Left colon (tissue), 2 donors: ENCODE results near the gene PLA2G15. TPM values are rescaled to one million over a fixed set of nuclear protein-coding genes. Genes with fewer than 3 reads are reported as not detected.
A peak's percentile ranks its signal among the peaks of the same experiment; 100 is the strongest.

Experiments
- ATAC-seq: fragments of 200-7000 bp; cut with Tn5 transposase; one replicate; pipeline ENCODE4 v1.9.1; 2020; ENCODE audit warnings: mild to moderate bottlenecking, moderate library complexity
- DNase-seq, 2 donors: peaks; one replicate each; pipeline ENCODE4 v3.0.0-alpha.2; 2020
- intact Hi-C, 2 donors: fragments of 100-400 bp; cut with DNase I in 1 of 2; cut with micrococcal nuclease in 1 of 2; formaldehyde crosslinking; loops; one replicate each; pipeline versions ENCODE4 v1.11.2 to v1.14.0; 2022; cut with DNase I, micrococcal nuclease
- long read RNA-seq: library from polyadenylated mRNA; unstranded; transcript quantifications from one replicate; pipeline ENCODE4 v2.0.0, GENCODE V29; 2021
- total RNA-seq, 2 donors: library from RNA; stranded (reverse); fragmentation: NEBNext Ultra II Directional; extraction: Animal tissue kit (Norgen Biotek cat#: 25700); gene quantifications; one replicate each; pipeline ENCODE4 v1.2.1, GENCODE V29; 2021
- donor health status: DM: no; HTN: no; CAD: no.
- donor health status: DM: yes; HTN: yes; CAD: no.

PLA2G15 gene, protein sequence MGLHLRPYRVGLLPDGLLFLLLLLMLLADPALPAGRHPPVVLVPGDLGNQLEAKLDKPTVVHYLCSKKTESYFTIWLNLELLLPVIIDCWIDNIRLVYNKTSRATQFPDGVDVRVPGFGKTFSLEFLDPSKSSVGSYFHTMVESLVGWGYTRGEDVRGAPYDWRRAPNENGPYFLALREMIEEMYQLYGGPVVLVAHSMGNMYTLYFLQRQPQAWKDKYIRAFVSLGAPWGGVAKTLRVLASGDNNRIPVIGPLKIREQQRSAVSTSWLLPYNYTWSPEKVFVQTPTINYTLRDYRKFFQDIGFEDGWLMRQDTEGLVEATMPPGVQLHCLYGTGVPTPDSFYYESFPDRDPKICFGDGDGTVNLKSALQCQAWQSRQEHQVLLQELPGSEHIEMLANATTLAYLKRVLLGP
- total RNA-seq = 10 to 100 TPM; 15.1 to 15.5 TPM
- long read RNA-seq, transcript PLA2G15-201 (6 exons, 2,727 nt) = major isoform, 10 of 26 reads
- long read RNA-seq, partial matches to known transcripts = 4 of 26 reads
- long read RNA-seq, other reads (novel, unspliced or antisense) = 8 of 26 reads

- intact Hi-C loops = loop anchor here in 1 of 2 donors (5.0 kb wide), 1 partner anchor 87 kb away; no protein-coding TSS in a partner anchor
- ATAC-seq (peak; percentile 95), DNase-seq (peak; percentile 97 to 99)
These were observed at the start of gene PLA2G15 for GRCh38 chr16:68244903-68245853. Gene PLA2G15 (plus strand): TSS chr16:68245373. CDS start chr16:68245427, 54 bp downstream.

DNA sequence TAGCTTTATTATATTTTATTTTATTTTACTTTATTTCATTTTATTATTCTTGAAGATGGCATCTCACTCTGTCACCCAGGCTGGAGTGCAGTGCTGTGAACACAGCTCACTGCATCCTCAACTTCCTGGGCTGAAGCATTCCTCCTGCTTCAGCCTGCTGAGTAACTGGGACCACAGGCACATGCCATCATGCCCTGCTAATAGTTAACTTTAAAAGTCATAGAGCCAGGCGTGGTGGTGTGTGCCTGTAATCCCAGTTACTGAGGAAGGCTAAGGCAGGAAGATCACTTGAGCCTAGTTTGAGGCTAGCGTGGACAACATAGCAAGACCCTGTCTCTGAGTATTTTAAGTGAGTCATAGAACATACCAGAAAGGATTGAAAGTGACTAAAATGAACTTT, 47.9 kb upstream of the PLA2G15 start:
- DNase-seq (no peak), ATAC-seq (no peak)
- intact Hi-C loops = no loop called here

DNA sequence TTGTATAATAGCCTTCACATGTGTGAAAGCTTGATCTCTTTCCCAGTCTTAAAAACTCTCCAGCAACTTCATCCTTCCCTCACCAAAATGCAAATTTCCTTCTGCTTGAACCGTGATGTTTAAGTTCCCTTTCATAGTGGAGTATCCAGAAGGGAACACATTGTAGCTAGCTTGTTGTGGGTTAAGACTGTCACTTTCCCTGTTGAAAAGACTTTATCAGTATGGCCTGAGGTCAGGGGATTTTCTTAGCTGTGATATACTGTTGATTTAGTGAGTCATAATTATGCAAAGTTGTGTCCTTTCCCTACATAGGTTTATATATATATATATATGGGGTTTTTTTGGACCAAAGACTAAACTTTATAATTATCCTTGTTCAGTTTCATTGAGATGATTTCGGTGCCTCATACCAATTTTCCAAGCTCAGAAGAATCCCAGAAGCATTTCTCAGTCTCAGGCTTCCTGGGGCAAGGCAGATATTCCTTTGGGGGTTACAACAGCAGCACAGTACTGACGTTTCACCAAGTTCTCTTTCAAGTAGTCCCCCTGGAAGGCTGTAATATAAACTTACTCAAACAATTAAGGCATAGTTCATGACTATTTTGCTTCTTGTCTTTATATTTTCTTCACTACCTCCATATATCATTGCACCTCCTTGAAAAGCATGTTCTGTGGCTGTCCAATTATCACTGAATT, 44.9 kb upstream of the PLA2G15 start:
- intact Hi-C loops = no loop called here
- DNase-seq = no peak
- ATAC-seq = peak; percentile 45

DNA sequence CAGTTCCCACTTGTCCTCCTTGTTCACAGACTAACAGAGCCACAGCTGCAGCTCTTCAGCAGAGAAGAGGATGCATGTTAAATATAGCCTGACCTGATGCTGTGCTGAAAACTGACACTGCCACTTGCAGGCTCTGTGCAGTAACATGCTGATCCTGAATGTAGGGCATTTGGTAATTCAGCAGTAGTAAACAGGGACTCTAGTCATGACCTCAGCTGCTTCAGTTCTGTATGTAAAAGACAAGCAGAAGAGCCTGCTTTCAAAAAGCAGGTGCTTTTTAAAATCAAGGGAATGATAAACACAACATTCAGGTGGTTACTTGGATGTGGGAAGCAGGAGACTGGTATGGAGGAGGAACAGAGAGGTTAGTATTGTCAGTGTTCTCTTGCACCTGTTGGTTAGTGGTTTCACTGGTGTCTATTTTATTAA, 43.1 kb upstream of the PLA2G15 start:
- ATAC-seq (no peak), DNase-seq (no peak)
- intact Hi-C loops = no loop called here

DNA sequence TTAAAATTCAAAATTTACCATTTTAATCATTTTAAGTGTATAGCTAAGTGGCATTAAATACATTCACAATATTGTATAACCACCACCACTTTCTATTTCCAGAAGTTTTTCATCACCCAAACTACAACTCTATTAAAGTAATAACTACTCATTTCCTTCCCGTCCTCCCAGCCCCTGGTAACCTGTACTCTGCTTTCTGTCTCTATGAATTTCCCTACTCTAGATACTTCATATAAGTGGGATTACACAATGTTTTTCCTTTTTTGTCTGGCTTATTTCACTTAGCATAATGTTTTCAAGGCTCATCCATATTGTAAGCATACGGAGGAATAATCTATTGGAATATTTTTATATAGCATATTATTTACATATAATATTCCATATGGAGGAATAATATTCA, 38.9 kb upstream of the PLA2G15 start:
- DNase-seq (no peak), ATAC-seq (no peak)
- intact Hi-C loops = no loop called here

- ATAC-seq (no peak), DNase-seq (no peak)
- intact Hi-C loops = no loop called here
These were observed 30.4 kb upstream of the PLA2G15 start for GRCh38 chr16:68214726-68215125.

- no peak for ATAC-seq
- intact Hi-C loops = no loop called here
These were observed 29.9 kb upstream of the PLA2G15 start for GRCh38 chr16:68215302-68215701.

GRCh38 chr16:68216240-68216639, 28.9 kb upstream of the PLA2G15 start:
- no peak for DNase-seq
- ATAC-seq = no peak
- intact Hi-C loops = no loop called here

More at GRCh38 chr16:68215302-68215701, 29.9 kb upstream of the PLA2G15 start:
- no peak for DNase-seq

GRCh38 chr16:68217506-68217905, 27.7 kb upstream of the PLA2G15 start:
- DNase-seq = no peak
- intact Hi-C loops = no loop called here
- no peak for ATAC-seq

DNA sequence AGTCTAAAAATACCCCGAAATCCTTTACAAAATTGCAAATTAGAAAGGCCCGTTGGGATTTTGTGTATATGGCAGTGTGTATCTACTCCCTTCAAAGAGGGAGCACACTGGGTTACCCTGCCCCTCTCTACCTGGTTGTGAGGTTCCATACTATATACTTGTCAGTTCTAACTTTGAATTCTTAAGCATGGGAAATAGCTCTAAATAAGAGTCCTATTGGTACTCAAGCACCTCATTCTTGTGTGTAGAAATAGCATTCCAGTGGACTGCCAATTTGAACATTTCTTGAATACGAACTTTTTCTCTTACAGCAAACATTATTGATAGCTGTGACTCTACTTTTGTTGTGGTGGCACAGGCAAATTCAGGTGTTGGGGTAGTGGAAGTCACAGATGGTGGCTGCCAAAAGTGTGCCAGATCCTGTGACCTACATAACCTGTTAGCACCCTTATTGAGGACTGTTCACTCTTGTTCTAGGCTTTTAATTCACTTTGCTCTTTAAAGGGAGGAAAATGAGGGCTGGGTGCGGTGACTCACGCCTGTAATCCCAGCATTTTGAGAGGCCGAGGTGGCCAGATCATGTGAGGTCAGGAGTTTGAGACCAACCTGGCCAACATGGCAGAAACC, 25.3 kb upstream of the PLA2G15 start:
- intact Hi-C loops = loop anchor here in 1 of 2 donors (10.0 kb wide), 1 partner anchor 125 kb away; no protein-coding TSS in a partner anchor
- no peak for ATAC-seq

DNA sequence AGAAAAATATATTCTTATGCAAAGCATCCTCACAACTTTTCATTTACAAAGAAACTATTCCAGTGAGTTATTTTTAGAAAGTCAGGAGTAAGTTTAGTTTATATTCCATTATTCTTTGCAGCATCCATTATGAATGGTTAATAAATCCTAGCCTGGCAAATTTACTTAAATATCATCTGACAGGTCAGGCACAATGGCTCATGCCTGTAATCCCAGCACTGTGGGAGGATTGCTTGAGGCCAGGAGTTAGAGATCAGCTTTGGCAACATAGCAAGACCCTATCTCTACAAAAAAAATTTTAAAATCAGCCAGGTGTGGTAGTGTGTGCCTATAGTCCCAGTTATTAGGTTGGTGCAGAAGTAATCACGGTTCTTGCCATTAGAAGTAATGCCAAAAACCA, 22.1 kb upstream of the PLA2G15 start:
- intact Hi-C loops = loop anchor here in 1 of 2 donors (10.0 kb wide), 1 partner anchor 128 kb away; no protein-coding TSS in a partner anchor
- no peak for DNase-seq
- ATAC-seq = no peak

More for the DNA sequence above, 25.3 kb upstream of the PLA2G15 start:
- DNase-seq = no peak

GRCh38 chr16:68226116-68226515, 19.1 kb upstream of the PLA2G15 start:
- intact Hi-C loops = loop anchor here (5.0 to 10.0 kb wide), 2 partner anchors 131 to 139 kb away; partner anchors contain the start of gene NFATC3 (in 1 of the 2)
- ATAC-seq = no peak
- DNase-seq = no peak

DNA sequence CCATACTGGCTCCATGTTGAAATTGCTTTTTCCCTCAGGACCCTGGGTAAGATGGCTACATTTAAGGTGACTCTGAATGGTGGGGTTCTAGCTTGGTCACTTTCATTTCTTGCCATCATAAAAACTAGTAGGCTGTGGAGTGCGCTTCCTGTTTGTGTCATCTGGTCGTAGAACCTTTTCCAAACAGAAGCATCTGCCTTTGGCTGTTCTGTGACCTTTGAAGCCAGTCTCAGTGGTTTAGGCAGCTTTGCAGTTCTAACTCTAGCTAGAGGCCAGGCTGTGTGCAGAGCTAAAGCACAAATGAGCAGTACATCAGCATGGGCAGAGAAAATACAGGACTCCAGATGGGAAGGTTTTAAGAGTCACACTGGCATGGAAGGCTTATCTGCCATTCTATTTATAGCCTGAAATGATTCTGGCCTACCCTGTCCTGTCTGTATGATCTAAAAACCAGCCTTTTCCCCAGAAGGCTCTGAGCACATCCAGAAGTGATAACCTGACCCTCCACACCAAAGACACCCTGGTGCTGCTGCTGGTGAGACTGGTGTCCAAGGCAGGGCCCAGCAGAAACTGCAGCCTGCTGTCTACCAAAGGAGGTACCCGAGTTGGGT, 17.9 kb upstream of the PLA2G15 start:
- intact Hi-C loops = loop anchor here (5.0 to 10.0 kb wide), 2 partner anchors 132 to 140 kb away; partner anchors contain the start of gene NFATC3 (in 1 of the 2)
- DNase-seq = no peak
- ATAC-seq = peak; percentile 62

DNA sequence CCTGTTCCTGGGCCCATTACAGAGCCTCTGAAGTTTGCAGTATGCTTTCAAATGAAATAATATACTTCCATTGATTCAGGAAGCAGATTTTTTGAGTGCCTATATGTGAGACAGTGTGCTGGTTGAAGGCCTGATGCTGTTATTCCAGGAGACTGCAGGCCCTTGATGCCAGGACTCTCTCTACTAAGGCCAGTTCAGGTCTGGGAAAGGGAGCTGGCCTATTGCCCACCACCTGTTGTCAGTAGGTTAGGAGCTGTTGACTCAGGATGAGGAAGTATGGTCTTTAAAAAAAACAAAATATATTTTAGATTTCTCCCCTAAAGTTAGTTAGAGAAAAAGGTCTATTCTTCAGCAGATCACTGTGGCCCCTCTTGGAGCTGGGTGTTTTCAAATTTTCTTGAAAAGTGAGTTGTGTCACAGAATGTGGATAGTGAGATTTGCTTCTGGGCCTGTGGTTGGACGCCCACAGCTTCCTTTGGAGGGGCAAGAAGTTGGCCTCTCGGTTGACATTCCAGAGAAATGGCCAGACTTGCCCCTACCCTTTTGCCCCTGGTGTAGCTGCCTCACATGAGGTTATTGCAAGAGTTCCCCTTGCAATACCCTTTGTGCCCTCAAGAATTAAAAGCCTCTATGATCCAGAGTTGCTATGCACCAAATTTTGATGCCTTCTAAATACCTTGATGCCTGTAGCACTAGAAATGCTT, 17.2 kb upstream of the PLA2G15 start:
- intact Hi-C loops = loop anchor here (5.0 to 10.0 kb wide), 2 partner anchors 133 to 141 kb away; partner anchors contain the start of gene NFATC3 (in 1 of the 2)
- ATAC-seq (peak; percentile 38), DNase-seq (peak; percentile 59 to 66)

GRCh38 chr16:68228652-68229051, 16.5 kb upstream of the PLA2G15 start:
- ATAC-seq = no peak
- intact Hi-C loops = loop anchor here (5.0 to 10.0 kb wide), 2 partner anchors 134 to 141 kb away; partner anchors contain the start of gene NFATC3 (in 1 of the 2)
- DNase-seq = no peak

DNA sequence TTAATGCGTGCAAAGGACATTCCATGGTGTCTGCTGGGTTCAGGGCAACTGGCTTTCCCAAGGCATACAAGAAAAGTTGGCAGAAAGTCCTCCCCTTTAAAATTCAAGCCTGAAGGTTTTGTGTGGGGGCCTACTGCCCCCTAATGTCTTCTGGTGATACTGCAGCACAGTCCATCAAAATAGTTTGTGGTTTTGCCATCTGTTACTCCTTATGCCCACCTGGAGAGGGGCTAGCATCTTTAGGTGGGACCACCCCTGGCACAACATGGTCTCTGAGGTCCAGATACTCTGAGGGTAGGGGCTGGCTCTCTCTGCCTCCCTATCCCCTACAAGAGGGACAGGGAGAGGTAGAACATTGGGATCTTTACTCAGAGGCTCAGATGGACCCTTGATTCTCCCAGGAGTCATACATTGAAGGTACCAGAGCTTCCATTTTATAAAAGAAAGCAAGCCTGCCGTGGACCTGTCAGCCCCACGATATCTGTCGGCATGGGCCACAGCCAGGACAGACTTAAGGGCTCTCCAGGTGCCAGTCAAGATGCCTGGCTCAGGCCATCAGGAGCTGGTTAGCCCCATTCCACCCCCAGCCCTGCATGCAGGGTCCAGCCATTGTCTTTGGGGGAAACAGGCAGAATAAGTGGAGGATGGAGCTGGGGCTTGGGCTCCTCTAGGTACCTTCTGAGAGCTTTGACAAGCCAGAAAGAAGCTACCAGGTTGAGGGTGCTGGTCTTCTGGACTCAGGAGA, 15.6 kb upstream of the PLA2G15 start:
- intact Hi-C loops = loop anchor here (5.0 to 10.0 kb wide), 2 partner anchors 135 to 142 kb away; partner anchors contain the start of gene NFATC3 (in 1 of the 2)
- DNase-seq (peak in 1 of 2 donors; percentile 45), ATAC-seq (no peak)
